Activated CD8-positive, alpha-beta T cell treated with anti-CD3 and anti-CD28 coated beads for 36 hours (primary cell): ENCODE measurements around the gene PALLD. TPM values are rescaled to one million over a fixed set of nuclear protein-coding genes. Genes with fewer than 3 reads are reported as not detected.

Experiments used
- ATAC-seq: fragments of 200-7000 bp; cut with Tn5 transposase; one replicate; pipeline ENCODE4 v1.10.0; 2021; ENCODE audit warnings: mild to moderate bottlenecking, moderate library complexity
- CTCF ChIA-PET: fragments of 350-600 bp; sonication (Branson Sonifier 250); formaldehyde crosslinking; loops from one replicate; lab custom pipeline; 2021; ENCODE audit warnings: antibody characterized with exemption; lab: Charles Lee
- POLR2A ChIA-PET: fragments of 350-600 bp; sonication (Branson Sonifier 250); formaldehyde crosslinking; loops from one replicate; lab custom pipeline; 2021; ENCODE audit warnings: antibody characterized with exemption; lab: Charles Lee
- DNase-seq: peaks from one replicate; pipeline ENCODE4 v3.0.0-alpha.2; 2020
- H3K27ac Mint-ChIP-seq: one replicate; pipeline ENCODE4 v1.8.0; 2021; ENCODE audit warnings: mild to moderate bottlenecking, mixed read lengths
- H3K27me3 Mint-ChIP-seq: one replicate; pipeline ENCODE4 v1.8.0; 2021; ENCODE audit warnings: mixed read lengths
- H3K36me3 Mint-ChIP-seq: one replicate; pipeline ENCODE4 v1.8.0; 2021; ENCODE audit warnings: low read depth, mixed read lengths
- H3K4me1 Mint-ChIP-seq: one replicate; pipeline ENCODE4 v1.8.0; 2021; ENCODE audit warnings: low read depth, mixed read lengths
- H3K4me3 Mint-ChIP-seq: one replicate; pipeline ENCODE4 v1.8.0; 2021; ENCODE audit warnings: mild to moderate bottlenecking, moderate library complexity, mixed read lengths
- H3K9me3 Mint-ChIP-seq: one replicate; pipeline ENCODE4 v1.8.0; 2021; ENCODE audit warnings: mixed read lengths
- intact Hi-C: fragments of 100-400 bp; cut with micrococcal nuclease; formaldehyde crosslinking; loops from one replicate; pipeline ENCODE4 v1.10.0; 2022
- total RNA-seq, 2 experiments: library from RNA; stranded (reverse); gene quantifications; one replicate each; pipeline ENCODE4 v1.2.3, GENCODE V29; 2021
- TF ChIP-seq, protein P1 (sequence below): fragments of 200-600 bp; IDR thresholded peaks from one replicate; pipeline ENCODE4 v1.8.0; 2022; ENCODE audit warnings: antibody characterized with exemption, mild to moderate bottlenecking

The PALLD gene
- total RNA-seq, 2 experiments from 2014 or later: 0.41 to 0.60 TPM

DNA sequence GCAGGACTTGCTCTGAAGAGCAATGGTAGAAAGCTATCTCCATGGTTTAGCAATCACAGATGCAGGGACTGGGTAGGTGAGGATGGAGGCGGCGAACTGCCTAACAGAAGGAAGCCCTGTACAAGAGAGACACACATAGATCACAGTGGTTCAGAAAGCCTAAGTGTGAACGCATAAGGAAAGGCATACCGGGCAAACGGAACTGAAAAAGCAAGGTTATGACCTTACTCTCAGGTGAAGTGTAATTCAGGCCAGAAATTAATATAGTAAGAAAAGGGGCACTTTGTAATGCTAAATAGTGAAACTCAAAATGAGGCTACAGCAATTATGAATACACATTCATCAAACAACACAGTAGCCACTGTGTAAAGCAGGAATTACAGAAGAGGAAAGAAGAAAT, 126.6 kb downstream of the PALLD start:
- Mint-ChIP-seq H3K4me1 (no peaks in the 10 kb centered on the region), H3K4me3 (no peak overlapping the region), H3K27me3 (peaks cover 18% of the 10 kb centered on the region), H3K27ac (no peak overlapping the region), H3K9me3 (no peaks in the 10 kb centered on the region), H3K36me3 (no peaks in the 10 kb centered on the region)
- TF ChIP-seq, protein P1, sequence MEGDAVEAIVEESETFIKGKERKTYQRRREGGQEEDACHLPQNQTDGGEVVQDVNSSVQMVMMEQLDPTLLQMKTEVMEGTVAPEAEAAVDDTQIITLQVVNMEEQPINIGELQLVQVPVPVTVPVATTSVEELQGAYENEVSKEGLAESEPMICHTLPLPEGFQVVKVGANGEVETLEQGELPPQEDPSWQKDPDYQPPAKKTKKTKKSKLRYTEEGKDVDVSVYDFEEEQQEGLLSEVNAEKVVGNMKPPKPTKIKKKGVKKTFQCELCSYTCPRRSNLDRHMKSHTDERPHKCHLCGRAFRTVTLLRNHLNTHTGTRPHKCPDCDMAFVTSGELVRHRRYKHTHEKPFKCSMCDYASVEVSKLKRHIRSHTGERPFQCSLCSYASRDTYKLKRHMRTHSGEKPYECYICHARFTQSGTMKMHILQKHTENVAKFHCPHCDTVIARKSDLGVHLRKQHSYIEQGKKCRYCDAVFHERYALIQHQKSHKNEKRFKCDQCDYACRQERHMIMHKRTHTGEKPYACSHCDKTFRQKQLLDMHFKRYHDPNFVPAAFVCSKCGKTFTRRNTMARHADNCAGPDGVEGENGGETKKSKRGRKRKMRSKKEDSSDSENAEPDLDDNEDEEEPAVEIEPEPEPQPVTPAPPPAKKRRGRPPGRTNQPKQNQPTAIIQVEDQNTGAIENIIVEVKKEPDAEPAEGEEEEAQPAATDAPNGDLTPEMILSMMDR: no peak
- intact Hi-C loops: no loop called here
- ChIA-PET POLR2A (no interaction called here), CTCF (no interaction called here)
- DNase-seq (no peak), ATAC-seq (no peak)

DNA sequence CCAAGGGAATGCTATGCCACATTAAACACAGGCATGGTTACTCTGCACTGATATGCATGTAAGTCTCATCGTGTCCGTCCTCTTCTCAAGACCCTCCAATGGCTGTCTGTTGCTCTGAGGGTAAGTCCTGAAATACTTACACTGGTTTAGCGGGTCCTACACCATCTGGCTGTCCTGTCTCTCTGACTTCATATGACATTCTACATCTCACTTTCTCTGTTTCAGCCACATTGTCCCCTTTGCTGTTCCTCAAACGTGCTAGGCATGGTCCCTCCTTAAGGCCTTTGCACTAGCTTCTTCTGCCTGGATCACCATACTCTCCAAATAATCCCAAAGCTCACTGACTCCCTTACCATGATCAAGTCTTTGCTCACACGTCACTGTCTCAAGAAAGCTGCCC, 131.4 kb downstream of the PALLD start:
- Mint-ChIP-seq H3K4me1 (peaks cover 6% of the 10 kb centered on the region), H3K4me3 (no peak overlapping the region), H3K36me3 (no peaks in the 10 kb centered on the region), H3K27ac (no peak overlapping the region), H3K27me3 (peaks cover 38% of the 10 kb centered on the region), H3K9me3 (no peaks in the 10 kb centered on the region)
- POLR2A ChIA-PET: no interaction called here
- DNase-seq (no peak), ATAC-seq (no peak)
- CTCF ChIA-PET: no interaction called here
- TF ChIP-seq, protein P1: no peak
- intact Hi-C loops: no loop called here

DNA sequence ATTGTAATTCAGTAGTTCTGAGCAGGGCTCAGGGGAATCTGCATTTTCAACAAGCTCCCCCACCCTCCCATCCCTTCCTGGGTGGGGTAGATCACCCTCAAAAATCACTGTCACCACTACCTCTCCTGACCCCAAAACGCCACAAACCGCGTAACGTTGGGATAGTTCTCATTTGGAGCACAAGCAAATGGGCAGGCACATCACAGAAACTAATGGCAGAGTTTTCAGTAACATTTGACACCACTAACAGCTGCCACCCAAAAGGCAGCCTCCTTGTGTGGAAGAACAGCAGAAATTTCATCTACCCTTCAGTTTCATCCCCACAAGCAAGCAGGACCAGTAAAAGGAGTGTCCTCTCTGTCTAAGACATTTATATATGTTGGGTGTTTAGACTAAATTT, 132.7 kb downstream of the PALLD start:
- ChIA-PET POLR2A (no interaction called here), CTCF (no interaction called here)
- Mint-ChIP-seq H3K9me3 (no peaks in the 10 kb centered on the region), H3K27me3 (peaks cover 42% of the 10 kb centered on the region), H3K4me1 (peaks cover 6% of the 10 kb centered on the region), H3K36me3 (no peaks in the 10 kb centered on the region), H3K27ac (no peak overlapping the region), H3K4me3 (no peak overlapping the region)
- intact Hi-C loops: no loop called here
- DNase-seq (no peak), ATAC-seq (no peak)
- TF ChIP-seq, protein P1: no peak

DNA sequence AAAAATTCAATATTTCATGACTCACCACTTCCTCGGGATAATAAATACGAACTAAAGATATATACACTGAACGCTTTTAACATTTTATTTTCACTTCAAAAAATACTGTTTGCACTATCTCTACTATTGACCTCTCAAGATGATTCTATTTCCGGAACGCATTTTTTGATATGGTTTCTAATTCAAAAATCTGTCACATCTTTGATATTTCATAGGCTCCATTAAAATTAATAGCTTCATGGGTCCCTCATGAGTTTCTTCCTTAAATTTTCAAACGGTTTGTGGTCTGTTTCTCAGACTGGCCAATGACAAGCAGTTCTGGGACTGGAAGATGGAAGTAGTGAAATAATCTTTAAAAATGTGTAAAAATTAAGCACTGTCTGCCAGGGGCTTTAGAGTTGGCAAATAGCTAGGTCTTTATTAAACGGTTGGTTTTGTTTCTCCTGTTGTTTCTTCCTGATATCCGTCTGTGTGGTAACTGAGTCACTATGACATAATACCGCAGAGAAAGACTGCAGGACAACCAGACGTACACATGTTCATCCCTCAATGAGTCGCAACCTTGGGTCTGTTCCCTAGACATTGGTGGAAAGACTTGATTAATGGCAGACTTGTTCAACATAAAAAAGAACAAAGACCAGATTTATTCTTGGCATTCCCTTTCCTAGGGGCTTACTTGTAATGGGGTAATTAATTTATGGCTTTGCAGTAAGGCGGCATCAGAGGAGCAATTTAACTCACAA, 133.8 kb downstream of the PALLD start:
- POLR2A ChIA-PET: no interaction called here
- H3K9me3 Mint-ChIP-seq: no peaks in the 10 kb centered on the region
- H3K4me3 Mint-ChIP-seq: no peak overlapping the region
- no peaks in the 10 kb centered on the region for H3K36me3 Mint-ChIP-seq
- ATAC-seq: no peak
- intact Hi-C loops: no loop called here
- peaks cover 6% of the 10 kb centered on the region for H3K4me1 Mint-ChIP-seq
- CTCF ChIA-PET: no interaction called here
- H3K27me3 Mint-ChIP-seq: peaks cover 51% of the 10 kb centered on the region
- DNase-seq: no peak
- TF ChIP-seq, protein P1: no peak
- H3K27ac Mint-ChIP-seq: no peak overlapping the region

DNA sequence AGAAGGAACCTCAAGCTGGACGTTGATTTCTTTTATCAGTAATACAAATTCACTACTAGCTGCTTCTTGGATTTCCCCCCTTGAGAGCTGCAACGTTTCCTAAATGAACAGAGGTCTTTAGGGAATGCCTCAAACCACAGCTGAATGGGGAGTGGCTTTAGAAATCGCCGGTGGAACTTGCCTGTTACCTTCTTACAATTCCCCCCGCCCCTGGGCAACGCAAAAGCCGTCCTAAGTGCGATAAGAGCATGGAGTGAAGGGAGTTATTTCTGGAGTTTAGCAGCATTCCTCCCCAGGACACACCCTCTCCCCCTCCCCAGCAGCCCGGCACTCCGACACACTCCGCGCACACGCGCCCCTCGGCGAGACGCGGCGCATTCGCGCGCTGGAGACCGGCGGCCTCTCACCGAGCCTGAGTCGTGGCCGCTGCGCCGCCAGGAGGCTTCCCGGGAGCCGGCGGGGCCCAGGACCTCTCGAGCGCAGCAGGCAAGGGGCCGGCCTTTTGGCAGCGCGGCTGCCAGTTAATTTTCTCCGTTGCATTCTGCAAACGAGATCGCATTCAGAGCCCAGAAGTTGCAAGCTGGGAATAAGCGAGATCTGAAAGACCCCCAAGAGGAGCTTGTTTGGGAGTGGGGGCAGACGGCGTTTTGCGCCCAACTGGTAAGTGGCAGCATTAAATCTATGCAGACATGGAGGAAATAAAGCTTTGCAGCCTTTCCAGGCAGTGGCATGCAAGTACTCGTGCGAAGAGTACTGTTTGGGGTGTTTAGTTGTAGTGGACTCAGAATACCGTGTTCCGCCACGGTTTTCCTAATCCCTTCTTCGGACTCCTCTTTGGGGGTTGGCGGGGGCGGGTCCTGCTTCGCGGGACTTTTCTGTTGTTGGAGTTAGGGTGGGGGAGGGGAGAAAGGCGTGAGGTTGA, 134.7 kb downstream of the PALLD start:
- peaks cover 6% of the 10 kb centered on the region for H3K4me1 Mint-ChIP-seq
- ChIA-PET POLR2A (no interaction called here), CTCF (interaction anchor here (1.0 kb wide), 1 partner anchor 13 kb away, joined by 3 read pairs; no protein-coding TSS in a partner anchor)
- no peaks in the 10 kb centered on the region for H3K9me3 Mint-ChIP-seq
- intact Hi-C loops: no loop called here
- no peak overlapping the region for H3K27ac Mint-ChIP-seq
- H3K4me3 Mint-ChIP-seq: peak overlapping the region; percentile 26
- H3K27me3 Mint-ChIP-seq: peaks cover 51% of the 10 kb centered on the region
- DNase-seq: peak; percentile 23
- no peaks in the 10 kb centered on the region for H3K36me3 Mint-ChIP-seq
- no peak for ATAC-seq
- TF ChIP-seq, protein P1: no peak
